Activated T-cell treated with anti-CD3 and anti-CD28 coated beads, Interleukin-2, amount 50 U/mL, for 1 hour (primary cell): ENCODE data around the gene TRIP13.
"Not testable (repeated sequence)": the region's sequence is repeated elsewhere in the genome, so short reads cannot be mapped to it uniquely, and the experiment has no call there.

Source experiments
- DNase-seq: peaks from one replicate; pipeline ENCODE4 v3.0.0-alpha.2; 2020

TRIP13 gene

GRCh38 chr5:873328-873727 is 19.4 kb upstream of the TRIP13 start:
- DNase-seq: no peak

DNA sequence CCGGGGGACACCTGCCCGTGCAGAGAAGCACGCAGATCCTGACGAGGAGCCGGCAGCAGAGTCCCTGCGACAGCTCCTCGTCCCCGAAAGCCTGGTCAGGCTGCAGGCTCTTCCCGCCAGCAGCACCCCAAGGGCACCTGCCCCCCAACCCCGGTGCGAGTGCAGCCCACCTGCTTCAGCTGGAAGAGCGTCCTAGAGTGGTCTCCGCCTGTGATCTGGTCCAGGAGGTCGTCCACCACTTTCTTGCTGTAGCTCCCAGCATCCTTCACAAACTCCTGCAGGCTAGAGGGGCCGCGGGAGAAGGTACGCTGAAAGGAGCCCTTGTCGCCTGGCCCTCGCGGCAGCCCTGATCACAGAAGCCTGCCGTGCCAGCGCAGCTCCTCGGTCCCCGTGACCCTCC is 16.8 kb upstream of the TRIP13 start:
- no peak for DNase-seq

DNA sequence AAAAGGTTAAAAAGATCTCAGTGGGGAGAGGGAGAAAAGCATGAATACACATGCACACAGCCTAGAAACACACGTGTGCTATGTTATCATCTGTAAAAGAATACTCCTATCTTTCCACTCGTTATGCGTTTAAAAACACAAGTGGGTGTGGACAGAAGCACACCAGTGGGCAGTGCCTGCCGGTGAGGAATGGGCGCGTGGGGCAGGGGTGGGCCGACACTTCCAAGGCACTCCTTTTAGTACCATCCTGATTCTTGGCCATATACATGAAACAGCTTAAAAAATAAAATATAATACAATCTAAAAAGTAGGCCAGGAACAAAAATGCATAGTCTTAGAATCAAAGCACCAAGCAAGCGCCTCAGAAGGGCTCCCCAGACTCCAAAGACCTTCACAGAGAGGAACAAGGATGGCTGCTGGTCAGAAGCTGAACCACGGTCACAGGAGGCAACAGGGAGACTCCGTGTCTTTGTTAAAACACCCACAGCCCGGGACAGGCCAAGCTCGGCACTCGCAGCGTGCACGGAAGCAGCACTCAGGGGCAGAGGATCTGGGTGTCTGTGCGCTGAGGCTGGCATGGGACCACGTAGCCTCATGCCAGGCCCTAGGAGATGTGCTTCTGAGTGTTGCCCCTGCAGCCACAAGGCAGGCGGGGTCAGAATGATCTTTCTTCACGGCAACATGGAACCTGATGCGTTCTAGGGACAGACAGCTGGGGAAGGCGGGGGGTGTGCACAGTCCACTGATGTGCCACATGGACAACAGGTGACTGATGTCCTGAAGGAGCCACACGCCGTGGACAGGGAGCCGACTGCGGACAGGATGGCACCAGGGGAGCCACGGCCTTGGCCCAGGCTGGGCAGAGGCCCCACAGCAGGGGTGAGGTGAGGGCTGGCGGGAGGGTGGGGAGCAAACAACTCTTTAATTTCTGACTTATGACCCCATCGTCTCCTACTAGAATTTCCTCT is 16.0 kb upstream of the TRIP13 start:
- DNase-seq: no peak

- DNase-seq: no peak
Observed at GRCh38 chr5:878125-878524, 14.6 kb upstream of the TRIP13 start.

DNA sequence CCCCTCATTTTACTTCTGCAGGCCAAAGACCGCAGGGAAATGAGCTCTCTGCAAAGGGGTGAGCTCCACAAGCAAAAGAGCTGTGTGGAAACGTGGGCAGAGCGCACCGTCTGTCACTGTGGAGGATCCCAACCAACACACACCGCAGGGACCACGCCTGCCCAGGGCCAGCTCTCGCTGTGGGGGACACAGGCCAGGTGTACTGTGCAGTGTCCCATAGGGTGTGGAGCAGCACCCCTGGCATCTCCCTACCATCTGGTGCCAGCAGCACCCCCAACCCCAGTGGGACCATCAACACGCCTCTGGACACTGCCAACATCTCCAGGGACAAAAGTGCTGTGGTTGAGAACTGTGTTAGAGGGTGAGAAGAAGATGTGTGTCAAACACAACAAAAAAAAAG is 14.0 kb upstream of the TRIP13 start:
- not testable (repeated sequence) for DNase-seq

GRCh38 chr5:880816-881550 is 11.7 kb upstream of the TRIP13 start:
- no peak for DNase-seq

- DNase-seq: no peak
Observed at GRCh38 chr5:881551-881935, 11.1 kb upstream of the TRIP13 start.

GRCh38 chr5:882253-883183 is 10.2 kb upstream of the TRIP13 start:
- DNase-seq: no peak

- DNase-seq: no peak
Observed at GRCh38 chr5:883475-884181, 9.1 kb upstream of the TRIP13 start.

GRCh38 chr5:884345-885126 is 8.1 kb upstream of the TRIP13 start:
- no peak for DNase-seq

GRCh38 chr5:885127-885442 is 7.6 kb upstream of the TRIP13 start:
- no peak for DNase-seq

DNA sequence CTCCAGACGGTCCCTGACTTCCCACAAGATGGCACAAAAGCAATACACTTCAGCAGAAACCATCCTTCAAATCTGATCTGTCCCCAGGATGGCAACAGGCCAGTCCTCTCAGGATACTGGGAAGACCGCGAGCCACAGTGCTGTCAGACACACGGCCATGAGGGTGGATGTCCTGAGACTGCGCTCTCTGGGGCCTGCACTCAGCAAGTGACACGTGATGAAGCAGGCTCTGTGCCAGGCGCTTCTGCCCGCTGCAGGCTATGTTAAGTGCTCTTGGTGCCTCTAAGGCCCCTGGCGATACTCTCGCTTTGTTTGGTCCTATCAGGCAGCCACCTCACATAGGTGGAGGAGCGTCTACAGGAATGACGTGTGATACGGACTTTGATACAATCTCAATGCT is 7.2 kb upstream of the TRIP13 start:
- DNase-seq: no peak

- no peak for DNase-seq
Observed at GRCh38 chr5:886036-886435, 6.6 kb upstream of the TRIP13 start.

DNA sequence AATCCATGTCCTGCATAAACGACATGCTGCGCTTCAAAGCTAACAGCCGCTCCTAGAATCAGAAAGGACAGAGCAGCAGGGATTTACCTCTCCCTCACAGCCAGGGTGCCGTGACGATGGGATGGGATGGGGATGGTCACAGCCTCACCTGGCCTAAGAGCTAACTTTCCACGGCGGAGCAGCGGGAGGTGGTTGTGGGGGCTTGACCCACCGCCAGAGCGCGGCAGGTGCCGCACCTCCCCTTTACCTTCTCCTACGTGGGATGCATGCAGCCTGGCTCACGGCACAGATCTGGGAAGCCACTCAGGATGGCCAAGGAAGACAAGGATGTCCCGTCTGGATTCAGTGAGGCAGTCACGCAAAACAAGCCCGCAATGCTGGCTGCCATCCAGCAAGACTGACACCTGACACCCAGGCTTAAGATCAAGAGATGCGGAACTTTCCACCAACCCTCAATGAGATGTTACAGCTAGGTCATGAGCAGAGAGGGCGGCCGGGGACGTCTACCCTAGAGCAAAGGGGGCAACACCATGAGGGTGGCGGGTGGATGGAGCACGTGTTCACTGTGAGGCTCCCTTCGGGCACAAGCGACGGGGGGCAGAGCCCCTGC is 5.9 kb upstream of the TRIP13 start:
- DNase-seq: no peak

GRCh38 chr5:887947-888637 is 4.6 kb upstream of the TRIP13 start:
- DNase-seq: no peak

GRCh38 chr5:888638-889035 is 4.0 kb upstream of the TRIP13 start:
- DNase-seq: no peak

DNA sequence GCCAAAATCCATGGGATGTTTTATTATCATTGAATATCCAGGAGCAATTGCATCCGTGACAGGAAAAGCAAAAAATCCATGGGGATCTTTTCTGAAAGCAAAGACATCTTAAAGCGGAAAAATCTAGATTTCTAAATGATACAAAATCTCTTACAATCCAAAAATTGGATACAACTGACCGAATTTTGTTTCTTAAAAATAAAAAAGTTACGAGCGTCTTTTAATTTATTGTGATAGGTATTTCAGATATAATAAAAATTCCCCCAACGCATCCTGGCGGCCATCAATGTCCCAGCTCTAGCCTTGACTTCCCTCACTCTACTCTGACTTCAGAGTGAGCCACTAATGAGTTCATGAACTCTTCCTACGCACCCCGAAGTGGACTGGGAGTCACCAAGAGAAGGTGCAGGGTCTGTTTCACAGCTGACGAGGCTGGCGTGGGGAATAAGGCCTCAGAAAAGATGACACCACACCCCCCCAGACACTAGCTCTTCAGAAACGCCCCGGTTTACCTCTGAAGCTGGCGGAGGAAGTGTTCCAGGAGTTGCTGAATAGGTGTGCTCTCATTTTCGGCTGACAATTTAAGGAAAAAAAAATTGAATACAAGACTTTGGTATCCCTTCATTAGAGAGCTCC is 3.5 kb upstream of the TRIP13 start:
- no peak for DNase-seq

- no peak for DNase-seq
Observed at GRCh38 chr5:891117-891836, 1.4 kb upstream of the TRIP13 start.

GRCh38 chr5:891837-892393 is 769 bp upstream of the TRIP13 start:
- DNase-seq: no peak
